Activated CD4-positive, CD25-positive, alpha-beta regulatory T cell treated with anti-CD3 and anti-CD28 coated beads, Interleukin-2, amount 50 U/mL, for 72 hours (primary cell): Measurements from ENCODE around the gene ATP2C2.
"Not testable (repeated sequence)": the region's sequence is repeated elsewhere in the genome, so short reads cannot be mapped to it uniquely, and the experiment has no call there.

Experiments used
- DNase-seq: peaks from one replicate; pipeline ENCODE4 v3.0.0; 2021

ATP2C2 gene

DNA sequence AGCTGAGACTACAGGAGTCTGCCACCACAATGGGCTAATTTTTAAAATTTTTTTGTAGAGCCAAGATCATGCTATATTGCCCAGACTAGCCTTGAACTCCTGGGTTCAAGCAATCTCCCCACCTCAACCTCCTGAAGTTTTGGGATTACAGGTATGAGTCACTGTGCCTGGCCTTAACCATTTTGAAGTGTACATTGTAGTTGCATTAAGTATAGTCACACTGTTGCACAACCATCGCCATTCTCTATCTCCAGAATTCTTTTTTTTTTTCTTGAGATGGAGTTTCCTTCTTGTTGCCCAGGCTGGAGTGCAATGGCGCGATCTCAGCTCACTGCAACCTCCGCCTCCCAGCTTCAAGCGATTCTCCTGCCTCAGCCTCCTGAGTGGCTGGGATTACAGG is 35.1 kb downstream of the ATP2C2 start:
- DNase-seq = not testable (repeated sequence)

DNA sequence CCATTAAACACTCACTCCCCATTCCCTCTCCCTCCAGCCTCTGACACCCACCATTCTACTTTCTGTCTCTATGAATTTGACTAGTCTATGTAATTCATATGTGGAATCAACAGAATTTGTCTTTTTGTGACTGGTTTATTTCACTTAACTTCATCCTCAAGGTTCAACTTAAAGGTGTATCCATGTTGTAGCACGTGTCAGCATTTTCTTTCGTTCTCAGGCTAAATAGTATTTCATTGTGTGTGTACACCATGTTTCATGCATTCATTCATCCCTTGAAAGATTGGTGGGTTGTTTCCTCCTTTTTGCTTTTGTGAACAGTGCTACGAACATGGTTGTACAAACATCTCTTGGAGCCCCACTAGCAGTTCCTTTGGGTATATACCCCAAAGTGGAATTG is 36.0 kb downstream of the ATP2C2 start:
- no peak for DNase-seq

DNA sequence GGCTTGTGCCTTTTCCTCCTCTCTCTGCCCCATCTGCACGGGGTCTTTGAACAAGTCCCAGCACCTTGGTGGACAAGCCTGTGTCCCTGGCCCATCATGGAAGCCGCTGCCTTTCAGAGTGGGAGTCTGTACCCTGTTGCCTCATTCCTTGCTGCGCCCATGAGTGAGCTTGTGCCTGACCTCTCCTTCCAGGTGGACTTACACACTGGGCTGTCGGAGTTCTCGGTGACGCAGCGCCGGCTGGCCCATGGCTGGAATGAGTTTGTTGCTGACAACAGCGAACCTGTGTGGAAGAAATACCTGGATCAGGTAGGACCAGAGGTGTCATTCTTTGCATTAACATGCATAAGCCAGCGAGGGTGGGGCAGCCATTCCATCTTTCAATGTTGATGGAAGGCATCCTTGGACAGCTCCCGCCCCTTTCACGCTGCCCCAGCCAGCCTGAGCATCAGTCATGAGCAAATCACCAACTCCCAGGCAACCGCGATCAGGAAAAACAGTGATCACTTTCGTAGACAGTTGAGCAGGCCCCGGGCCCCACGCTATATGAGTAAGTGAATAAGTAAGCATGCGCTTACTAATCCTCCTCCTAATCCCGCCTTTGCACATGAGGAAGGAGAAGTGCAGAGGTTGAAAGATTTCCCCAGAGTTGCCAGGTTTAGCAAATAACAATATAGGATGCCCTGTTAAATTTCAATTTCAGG is 36.8 kb downstream of the ATP2C2 start:
- no peak for DNase-seq

DNA sequence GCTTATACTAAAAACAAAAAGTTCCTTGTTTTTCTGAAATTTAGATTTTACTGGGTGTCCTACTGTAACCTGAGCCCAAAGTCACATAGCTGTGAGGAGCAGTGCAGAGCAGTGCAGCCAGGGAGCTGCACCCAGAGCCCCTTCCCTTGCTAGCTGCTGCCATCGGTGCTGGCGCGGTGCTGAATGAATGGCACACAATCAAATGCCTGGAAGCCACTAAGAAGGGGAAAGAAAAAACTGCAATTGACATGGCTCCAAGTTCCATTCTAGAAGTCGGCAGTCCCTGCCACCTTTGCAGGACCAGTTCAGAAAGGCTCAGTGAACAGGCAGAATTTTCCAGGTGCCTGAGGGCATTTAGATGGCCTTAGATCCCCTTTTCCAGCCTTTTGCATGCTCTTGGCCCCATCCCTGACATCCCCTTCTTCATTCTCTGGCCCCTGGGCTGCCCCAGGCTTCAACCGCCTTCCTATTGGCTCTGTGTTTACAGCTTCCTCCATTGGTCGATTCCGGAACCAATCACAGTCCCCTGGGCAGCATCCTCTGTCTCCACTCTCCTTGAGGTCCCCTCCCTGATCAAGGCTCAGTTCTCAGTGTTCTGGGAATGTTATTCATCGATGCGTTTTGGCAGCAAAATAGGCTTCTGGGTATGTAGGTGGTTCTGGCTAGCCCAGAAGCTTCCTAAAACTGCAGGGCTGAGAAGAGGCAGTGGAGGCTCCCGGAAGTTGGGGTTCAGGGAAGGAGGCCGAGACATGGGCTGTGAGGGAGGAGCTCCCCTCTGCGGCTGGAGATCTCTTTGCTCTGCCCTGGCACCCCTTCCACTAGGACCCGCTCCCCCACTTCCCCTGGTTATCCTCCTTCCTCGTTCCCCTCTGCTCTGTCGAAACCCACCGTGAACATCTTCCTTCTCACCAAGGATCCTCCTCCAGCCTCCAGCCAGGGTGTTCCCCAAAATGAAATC is 37.9 kb downstream of the ATP2C2 start:
- DNase-seq = no peak

DNA sequence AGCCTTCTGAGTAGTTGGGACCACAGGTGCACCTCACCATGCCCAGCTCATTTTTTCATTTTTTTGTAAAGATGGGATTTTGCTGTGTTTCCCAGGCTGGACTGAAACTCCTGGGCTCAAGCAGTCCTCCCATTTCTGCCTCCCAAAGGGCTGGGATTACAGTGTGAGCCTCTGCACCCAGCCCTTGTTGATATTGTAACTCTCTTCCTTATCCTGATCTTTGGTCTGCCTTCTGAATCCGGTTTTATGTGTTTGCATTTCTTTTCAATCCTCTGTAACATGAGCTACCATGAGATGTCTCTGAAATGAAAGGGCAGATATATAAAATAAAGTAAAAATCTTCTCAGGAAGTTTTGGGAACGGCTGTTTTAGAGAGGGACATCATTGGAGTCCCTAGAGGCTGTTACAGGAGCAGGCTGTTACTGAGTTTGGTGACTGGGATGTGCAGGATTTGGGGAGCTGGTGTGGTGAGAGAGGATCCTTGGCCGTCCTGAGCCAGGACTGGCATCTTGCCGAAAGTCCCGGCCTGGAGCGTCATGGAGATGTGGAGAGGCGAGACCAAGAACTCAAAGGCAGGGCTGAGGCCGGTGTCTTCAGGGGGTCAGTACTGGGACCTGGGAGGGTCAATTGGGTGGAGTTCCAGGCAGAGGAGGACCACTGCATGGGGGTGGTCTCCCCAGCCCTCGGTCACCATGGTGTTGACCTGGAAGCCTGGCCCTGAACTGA is 39.4 kb downstream of the ATP2C2 start:
- no peak for DNase-seq

DNA sequence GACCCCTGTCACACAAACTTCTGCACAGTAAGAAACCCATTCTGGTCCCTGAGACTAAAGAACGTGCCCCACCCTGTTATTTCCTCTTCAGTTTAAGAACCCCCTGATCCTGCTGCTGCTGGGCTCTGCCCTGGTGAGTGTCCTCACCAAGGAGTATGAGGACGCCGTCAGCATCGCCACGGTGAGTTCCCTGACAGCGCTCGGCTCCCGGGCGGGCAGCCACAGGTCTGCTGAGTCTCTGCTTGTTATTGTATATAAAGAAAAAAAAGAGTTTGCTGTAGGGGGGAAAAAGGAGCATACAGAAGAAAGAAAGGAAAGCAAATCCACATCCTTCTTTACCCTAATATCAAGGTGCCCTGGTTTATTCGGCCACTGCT is 40.0 kb downstream of the ATP2C2 start:
- no peak for DNase-seq

DNA sequence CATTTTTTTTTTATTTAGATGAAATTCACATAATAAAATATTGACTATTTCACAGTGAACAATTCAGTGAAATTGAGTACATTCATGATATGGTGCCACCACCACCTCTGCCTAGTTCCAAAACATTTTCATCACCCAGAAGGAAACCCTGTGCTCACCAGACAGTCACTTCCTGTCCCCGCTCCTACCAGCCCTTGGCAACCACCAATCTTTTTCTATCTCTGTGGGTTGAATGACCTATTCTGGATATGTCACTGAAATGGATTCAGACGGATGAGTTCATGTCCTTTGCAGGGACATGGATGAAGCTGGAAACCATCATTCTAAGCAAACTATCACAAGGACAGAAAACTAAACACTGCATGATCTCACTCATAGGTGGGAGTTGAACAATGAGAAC is 40.5 kb downstream of the ATP2C2 start:
- DNase-seq = no peak

DNA sequence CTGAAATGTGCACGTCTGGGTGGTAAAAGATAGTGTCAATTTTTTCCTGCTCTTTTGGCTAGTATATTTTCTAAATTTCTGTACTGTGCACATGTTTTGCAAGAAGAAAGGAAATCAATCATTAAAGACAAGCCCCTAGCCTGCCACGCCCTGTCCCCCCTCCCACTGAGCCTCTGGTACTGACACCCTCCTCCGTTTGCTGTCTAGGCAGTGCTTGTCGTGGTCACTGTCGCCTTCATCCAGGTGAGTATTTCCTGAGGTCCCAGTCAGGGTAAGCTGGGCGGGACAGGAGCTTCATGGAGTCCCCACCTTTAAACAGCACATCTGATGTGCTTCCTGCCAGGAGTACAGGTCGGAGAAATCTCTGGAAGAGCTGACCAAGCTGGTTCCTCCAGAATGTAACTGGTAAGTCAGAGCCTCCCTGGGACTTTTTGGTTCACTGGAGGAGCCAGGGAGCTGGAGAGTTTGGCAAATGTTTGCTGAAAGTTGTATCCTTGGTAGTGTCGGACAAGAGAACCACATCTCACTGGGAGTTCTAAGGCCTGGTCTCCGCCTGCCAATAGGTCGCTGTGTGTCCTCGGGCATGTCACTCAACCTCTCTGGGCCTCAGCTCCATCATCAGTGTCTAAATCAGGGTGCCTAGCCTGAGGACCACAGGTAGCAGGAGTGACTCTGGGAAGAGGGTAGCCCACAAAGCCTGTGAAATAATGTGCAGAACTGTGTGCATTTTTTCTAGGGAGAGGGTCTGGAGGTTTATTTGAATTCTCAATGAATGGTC is 42.2 kb downstream of the ATP2C2 start:
- DNase-seq = no peak

DNA sequence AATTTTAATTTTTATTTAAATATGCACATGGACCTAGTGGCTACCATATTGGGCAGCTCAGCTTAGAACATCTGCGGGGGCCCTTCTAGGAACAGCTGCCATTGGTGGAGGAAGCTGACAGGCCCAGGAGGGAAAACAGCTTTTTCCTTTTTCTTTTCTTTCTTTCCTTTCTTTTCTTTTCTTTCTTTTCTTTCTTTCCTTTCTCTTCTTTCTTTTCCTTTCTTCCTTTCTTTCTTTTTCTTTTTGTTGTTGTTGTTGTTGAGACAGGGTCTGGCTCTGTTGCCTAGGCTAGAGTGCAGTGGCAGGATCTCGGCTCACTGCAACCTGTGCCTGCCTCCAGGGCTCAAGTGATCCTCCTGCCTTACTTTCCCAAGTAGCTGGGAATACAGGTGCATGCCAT is 43.4 kb downstream of the ATP2C2 start:
- no peak for DNase-seq

DNA sequence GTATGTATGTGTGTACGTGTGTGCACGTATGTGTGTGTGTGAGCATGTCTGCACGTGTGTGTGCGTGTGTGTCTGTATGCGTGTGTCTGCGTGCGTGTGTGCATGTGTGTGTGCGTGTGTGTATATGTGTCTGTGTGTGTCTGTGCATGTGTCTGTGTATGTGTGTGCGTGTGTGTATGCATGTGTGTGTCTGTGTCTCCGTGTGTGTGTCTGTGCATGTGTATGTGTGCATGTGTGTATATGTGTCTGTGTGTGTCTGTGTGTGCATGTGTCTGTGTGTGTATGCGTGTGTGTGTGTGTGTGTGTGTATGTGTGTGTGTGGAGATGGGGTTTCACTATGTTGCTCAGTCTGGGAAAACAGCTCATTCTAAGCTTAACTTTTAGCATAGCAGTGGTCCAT is 43.9 kb downstream of the ATP2C2 start:
- DNase-seq = no peak

DNA sequence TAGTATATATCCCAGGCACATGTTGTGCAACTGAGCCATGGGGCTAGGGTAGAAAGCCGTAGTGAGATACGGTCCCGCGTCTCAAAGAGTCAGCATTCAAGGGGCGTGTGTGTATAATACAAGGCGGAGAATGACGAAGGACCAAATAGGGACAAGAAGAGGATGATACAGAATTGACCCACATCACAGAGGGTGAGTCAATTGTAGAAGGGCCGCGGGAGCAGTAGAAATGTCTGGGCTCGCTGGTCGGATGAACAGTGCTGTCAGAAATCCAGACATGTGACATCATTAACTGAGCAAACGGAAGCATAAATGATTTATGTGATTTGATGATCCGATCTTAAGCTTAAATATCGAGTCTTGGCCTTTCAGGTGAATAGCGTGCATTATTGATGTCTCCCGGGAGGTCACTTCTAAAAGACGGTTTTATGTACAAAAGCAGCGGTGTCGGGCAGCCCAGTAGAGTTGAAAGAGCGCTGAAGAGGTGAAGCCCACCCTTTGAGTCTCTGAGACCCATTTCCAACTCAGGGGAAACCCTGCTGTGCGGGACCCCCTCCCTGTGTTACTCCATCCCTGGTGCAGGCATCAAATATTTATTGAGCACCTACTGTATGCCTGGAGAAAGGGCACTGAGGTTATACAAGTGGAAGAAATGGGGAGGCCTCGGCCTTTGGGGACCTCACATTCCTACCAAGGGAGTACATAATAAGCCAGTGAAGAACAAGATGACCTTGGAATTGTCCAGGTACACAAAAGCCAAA is 45.1 kb downstream of the ATP2C2 start:
- no peak for DNase-seq

DNA sequence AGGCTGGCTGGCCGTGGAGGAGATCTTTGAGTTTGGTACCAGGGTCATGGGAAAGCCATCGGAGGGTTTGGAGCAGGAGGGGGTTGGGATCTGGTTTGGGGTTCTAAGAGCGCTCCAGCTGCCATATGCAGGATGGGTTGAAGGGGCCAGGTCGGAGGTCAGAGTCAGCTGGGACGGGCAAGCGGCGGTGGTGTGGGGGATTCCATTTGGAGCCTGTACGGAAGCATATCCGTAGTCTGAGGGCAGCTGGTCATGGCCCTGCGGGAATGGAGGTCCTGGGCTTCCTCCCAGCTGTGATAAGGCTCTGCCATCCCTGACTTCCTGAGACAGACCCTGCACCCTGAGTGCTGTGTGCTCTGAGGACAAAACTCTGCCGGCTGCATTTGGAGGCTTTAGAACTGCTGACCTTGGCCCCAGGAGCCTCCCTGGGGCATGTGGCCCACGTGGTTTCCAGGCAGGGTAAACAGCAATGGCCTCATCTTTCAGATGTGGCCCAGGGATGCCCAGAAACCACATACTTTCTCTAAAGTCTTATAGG is 46.5 kb downstream of the ATP2C2 start:
- no peak for DNase-seq

DNA sequence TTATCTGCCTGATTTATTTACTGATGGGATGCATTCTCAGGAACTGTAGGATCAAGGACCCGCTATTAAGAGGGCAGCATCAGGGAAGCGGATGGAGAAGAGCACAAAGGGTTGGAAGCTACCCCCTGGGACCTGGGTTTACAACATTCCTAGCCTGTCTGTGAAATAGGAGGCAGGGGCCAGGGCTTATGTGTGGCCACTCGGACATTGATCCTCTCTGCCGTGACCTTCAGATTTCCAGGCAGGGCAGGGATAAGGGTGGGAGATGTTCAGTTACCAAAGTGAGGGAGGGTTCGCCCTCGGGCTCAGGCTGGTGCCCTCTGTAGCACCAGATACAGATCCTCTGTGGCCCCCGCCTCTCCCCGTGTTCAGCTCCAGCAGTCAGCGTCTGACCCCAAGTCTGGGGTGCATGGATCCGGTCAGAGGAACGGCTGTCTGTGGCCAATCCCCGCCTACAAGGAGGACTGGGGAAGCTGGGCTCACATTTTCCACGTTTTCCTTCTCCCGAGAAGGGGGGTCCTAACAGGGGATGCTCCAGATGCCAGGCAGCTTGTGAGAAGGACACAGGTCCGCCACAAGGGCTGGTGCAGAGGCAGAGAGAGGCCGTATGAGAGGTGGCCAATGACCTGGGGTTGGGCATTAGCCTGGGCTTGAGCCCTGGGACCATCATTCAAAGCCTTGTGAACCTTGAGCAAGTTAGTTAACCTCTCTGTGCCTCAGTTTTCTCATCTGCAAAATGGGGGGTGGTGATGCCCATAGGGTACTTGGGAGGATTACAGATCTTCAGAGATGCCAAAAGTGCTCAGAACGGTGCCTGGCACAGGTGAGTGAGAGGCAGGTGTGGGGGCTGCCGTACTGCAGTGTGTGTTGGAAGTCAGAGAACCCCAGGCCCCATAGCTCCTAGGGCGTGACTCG is 48.3 kb downstream of the ATP2C2 start:
- DNase-seq = no peak

DNA sequence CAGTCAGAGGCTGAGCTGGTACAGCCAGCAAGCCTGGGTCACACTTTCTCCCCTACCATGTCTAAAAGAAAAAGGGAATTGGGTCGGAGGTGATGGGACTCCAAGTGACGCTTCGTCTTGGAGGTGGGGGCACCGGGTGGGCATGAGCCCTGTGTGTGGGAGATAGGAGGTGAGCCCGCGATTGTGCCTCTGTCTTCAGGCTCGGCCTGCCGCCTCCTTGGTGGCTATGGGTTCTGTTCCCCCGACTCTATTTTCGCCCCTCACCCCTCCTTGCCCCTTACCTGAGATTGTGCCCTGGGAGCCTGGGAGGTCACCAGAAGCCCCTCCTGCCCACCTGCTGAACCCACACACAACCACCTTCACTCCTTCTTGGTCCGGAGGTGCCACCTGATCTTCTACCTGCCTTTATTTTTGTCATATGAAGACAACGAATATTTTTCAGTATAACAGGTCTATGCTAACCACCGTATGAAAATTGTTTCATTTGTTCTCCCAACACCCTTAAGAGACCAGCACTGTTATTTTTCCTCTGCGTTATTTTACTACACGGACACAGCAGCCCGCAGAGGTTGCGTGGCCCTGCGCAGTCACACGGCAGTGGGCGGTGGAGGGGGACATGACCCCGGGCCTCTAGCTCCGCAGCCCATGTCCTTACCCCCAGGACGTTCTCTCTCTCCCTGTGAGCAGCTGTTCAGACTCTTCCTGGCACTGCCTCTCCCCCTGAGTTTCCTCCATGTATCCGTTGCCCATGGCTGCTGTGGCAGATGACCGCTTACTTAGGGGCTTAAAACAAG is 49.9 kb downstream of the ATP2C2 start:
- DNase-seq = no peak

DNA sequence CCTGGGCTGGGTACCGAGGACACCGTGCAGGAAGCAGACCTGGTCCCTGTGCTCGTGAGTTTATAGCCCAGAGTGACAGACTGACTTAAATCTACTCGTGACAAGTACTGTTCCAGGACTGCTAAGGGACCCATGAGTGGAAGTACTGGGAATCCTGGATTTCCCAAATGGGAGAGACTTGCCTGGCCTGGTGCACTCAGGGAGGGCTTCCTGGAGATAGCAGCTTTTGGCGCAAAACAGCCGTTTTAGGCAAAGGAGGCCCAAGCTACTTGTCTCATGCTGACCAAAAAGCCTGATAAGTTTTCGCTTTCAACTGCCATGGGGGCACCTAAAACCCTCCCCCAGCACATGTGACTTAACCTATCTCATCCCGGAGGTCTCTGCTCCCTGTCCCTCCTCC is 51.4 kb downstream of the ATP2C2 start:
- DNase-seq = no peak

DNA sequence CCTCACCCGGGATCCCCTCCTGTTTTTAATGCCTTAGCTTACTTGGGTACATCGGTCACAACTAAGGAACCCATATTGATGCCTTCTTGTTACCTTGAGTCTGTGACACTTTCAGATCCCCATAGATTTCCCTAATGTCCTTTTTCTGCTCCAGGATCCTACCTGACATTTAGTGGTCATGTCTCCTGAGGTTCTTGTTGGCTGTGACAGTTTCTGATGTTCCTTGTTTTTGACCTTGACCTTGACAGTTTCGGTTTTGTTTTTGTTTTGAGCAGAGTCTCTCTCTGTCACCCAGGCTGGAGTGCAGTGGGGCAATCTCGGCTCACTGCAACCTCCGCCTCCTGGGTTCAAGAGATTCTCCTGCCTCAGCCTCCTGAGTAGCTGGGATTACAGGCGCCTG is 52.2 kb downstream of the ATP2C2 start:
- DNase-seq = not testable (repeated sequence)

DNA sequence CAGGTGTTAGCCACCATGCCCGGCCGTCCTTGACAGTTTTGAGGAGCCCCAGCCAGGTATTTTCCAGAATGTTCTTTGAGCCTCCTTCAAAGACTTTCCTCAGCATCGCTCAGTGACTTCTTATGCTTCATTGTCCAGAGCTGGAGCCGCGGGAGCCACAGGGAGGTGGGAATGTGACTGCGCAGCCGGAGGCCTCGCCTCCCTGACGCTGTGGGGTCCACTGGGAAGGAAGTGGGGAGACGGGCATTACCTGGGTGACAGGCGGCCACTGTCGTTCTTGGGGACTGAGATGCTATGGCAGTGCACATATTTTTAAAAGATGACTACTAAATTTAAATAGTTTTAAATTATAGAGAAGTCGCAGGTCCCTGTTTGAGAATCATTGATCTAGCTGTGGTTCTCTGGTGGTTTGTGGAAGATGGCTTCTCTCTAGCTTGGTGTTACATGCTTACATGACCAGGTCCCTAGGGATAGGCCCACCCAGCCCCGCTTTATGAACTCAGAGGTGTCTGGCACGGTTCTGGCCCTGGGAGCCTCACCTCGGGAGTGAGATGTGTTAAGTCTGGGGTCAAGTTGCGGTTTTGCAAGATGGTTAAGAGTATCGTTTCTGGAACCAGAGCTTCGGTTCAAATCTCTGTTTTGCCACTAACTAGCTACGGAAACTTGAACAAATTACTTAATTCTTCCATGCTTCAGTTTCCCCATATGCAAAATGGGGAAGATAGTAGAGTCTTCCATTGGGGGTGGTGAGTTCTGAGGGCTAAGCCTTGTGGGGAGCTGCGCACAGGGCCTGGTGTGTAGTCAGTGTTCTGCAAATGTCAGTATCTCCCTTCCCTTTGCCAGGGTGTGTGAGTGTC is 53.0 kb downstream of the ATP2C2 start:
- DNase-seq = no peak

DNA sequence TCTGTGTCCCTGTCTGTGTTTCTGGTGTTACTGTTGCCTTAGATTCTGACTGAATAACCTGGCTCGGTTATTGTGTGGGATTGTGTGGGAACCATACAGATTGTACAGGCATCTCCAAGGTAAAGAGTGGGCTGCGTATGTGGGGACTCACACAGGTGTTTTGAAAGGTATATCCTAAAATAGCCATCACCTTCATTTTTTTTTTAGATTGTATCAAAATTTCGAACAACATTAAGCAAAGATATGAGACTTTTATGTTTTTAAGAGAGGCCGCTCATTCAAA is 53.5 kb downstream of the ATP2C2 start:
- no peak for DNase-seq

DNA sequence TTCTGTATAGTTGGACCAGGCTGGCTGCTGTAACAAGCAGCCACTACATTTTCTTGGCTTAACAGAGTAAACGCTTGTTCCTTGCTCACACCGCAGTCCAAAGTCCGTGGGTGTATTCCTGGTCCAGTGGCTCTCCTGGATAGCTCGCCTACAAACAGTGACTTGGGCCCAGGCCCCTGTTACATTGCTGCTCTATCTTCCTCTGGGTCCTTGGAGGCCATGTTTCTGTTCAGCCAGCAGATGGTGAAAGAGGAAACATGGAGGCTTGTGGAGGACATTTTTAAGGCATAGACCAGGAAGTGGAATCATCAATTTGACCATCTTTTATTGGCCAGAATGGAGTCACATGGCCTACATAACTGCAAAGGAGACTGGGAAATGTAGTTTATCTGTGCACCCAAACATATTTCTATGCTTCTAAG is 55.1 kb downstream of the ATP2C2 start:
- no peak for DNase-seq
